ENCODE measurements around the gene SLN.

Gene SLN

GRCh38 chr11:107744736-107745135, 32.9 kb upstream of the SLN start:
- H4K20me1 ChIP-seq = no peaks in the 10 kb centered on the region
- no peak for TF ChIP-seq Cebpa-rat (IDR thresholded peaks at IDR 0.05)
- H3K27me3 ChIP-seq = no peaks in the 10 kb centered on the region
- H3K36me3 ChIP-seq = no peaks in the 10 kb centered on the region
- H3K4me2 ChIP-seq = no peak overlapping the region
- H3K9ac ChIP-seq = no peak overlapping the region
- H3K27ac ChIP-seq = no peak overlapping the region
- H3K4me1 ChIP-seq = no peaks in the 10 kb centered on the region
- H3K9me3 ChIP-seq (replicated peaks in 1 of 11) = no peaks in the 10 kb centered on the region; a peak in 1 of 22 replicates
- H3K4me3 ChIP-seq = no peak overlapping the region

DNA sequence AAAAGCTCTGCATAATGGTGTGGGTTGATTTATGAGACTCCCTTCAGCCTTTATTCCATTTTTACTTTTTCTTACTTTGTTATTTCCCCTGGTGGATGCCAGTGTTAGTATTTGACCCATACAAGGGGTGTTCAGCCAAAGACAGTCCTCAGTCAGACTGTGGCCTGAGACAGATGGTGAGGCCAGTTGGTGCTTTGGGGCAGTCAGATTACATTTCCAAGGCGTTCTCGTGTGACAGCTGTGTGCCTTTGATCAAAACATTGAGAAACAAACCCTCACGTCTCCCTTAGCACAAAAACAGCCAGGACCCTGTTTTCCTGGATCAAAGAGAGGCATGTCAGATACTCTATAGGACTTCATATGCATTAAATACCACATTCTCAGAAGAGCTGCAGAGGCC, 31.3 kb upstream of the SLN start:
- H3K4me2 ChIP-seq = no peak overlapping the region
- H3K4me3 ChIP-seq = no peak overlapping the region
- no peak overlapping the region for H3K9ac ChIP-seq
- no peaks in the 10 kb centered on the region for H4K20me1 ChIP-seq
- no peaks in the 10 kb centered on the region for H3K36me3 ChIP-seq
- no peaks in the 10 kb centered on the region for H3K4me1 ChIP-seq
- H3K9me3 ChIP-seq (replicated peaks in 1 of 11) = no peaks in the 10 kb centered on the region; a peak in 1 of 22 replicates
- no peak overlapping the region for H3K27ac ChIP-seq
- H3K27me3 ChIP-seq = no peaks in the 10 kb centered on the region
- no peak for TF ChIP-seq Cebpa-rat (IDR thresholded peaks at IDR 0.05)

GRCh38 chr11:107741044-107741823, 29.4 kb upstream of the SLN start:
- no peak for TF ChIP-seq Cebpa-rat (IDR thresholded peaks at IDR 0.05)
- H3K4me1 ChIP-seq = no peaks in the 10 kb centered on the region
- no peak overlapping the region for H3K27ac ChIP-seq
- no peaks in the 10 kb centered on the region for H3K27me3 ChIP-seq
- no peaks in the 10 kb centered on the region; a peak in 1 of 22 replicates for H3K9me3 ChIP-seq (replicated peaks in 1 of 11)
- no peak overlapping the region for H3K4me2 ChIP-seq
- H3K36me3 ChIP-seq = no peaks in the 10 kb centered on the region
- no peaks in the 10 kb centered on the region for H4K20me1 ChIP-seq
- H3K4me3 ChIP-seq = no peak overlapping the region
- no peak overlapping the region for H3K9ac ChIP-seq

DNA sequence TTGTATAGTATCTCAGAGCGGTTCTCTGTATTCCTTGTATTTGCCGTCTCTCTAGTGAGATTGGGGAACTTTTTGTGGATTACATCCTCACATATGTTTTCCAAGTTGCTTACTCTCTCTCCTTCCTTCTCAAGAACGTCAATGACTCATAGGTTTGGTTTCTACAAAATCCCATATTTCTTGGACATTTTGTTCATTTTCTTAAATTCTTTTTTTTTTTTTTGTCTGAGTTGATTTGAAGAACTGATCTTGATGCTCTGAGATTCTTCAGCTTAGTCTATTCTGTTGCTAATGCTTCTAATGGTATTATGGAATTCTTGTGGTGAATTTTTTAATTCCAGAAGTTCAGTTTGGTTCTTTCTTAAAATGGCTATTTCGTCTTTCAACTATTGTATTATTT, 28.4 kb upstream of the SLN start:
- Histone ChIP-seq H4K20me1 (no peaks in the 10 kb centered on the region), H3K4me3 (no peak overlapping the region), H3K9ac (no peak overlapping the region), H3K9me3 (replicated peaks in 1 of 11) (no peaks in the 10 kb centered on the region; a peak in 1 of 22 replicates), H3K36me3 (no peaks in the 10 kb centered on the region), H3K4me2 (no peak overlapping the region), H3K27ac (no peak overlapping the region), H3K4me1 (no peaks in the 10 kb centered on the region), H3K27me3 (no peaks in the 10 kb centered on the region)
- no peak for TF ChIP-seq Cebpa-rat (IDR thresholded peaks at IDR 0.05)

GRCh38 chr11:107736546-107736945, 24.7 kb upstream of the SLN start:
- Histone ChIP-seq H3K9ac (no peak overlapping the region), H3K4me2 (no peak overlapping the region), H4K20me1 (no peaks in the 10 kb centered on the region), H3K4me3 (no peak overlapping the region), H3K9me3 (replicated peaks in 1 of 11) (no peaks in the 10 kb centered on the region; a peak in 1 of 22 replicates), H3K36me3 (no peaks in the 10 kb centered on the region), H3K4me1 (no peaks in the 10 kb centered on the region), H3K27me3 (no peaks in the 10 kb centered on the region), H3K27ac (no peak overlapping the region)
- TF ChIP-seq Cebpa-rat (IDR thresholded peaks at IDR 0.05) = no peak

DNA sequence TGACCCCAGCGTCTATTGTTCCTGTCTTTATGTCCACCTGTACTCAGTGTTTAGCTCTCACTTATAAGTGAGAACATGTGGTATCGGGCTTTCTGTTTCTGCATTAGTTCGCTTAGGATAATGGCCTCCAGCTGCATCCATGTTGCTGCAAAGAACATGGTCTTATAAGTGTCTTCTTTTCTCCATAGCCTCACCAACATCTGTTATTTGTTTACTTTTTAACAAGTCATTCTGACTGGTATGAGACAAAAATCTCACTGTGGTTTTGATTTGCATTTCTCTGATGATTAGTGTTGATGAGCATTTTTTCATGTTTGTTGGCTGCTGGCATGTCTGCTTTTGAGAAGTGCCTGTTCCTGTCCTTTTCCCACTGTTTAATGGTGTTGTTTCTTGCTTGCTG, 21.7 kb upstream of the SLN start:
- Histone ChIP-seq H3K4me2 (no peak overlapping the region), H3K27ac (no peak overlapping the region), H3K4me1 (no peaks in the 10 kb centered on the region), H3K36me3 (no peaks in the 10 kb centered on the region), H3K9me3 (replicated peaks in 1 of 11) (no peaks in the 10 kb centered on the region), H3K4me3 (no peak overlapping the region), H4K20me1 (no peaks in the 10 kb centered on the region), H3K27me3 (no peaks in the 10 kb centered on the region), H3K9ac (no peak overlapping the region)
- no peak for TF ChIP-seq Cebpa-rat (IDR thresholded peaks at IDR 0.05)

GRCh38 chr11:107732689-107733051, 20.8 kb upstream of the SLN start:
- no peak for TF ChIP-seq Cebpa-rat (IDR thresholded peaks at IDR 0.05)

DNA sequence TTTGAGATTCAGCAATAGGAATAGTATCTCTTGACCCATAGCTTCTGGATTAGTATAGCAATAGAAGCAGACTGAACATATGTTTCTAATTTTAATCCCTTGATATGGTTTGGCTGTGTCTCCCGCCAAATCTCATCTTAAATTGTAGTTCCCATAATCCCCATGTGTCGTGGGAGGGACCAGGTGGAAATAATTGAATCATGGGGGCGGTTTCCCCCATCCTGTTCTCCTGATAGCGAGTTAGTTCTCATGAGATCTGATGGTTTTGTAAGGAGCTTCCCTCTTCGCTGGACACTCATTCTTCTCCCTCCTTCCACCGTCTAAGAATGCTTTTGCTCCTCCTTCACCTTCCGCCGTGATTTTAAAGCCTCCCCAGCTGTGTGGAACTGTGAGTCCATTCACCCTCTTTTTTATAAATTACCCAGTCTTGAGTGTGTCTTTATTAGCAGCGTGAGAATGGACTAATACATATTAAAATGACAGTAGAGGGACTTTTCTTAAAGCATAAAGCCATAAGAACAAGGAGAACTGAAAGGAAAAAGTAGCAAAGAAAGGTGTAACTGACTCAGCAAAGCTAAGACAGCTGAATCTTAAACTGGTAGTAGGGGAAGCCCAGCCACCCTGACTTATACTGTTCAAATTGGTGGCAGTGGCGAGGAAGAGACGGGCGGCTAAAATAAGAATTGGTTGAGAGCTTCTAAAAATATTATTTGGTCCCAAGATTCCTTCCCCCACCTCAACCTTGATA, 20.3 kb upstream of the SLN start:
- H3K9ac ChIP-seq = no peak overlapping the region
- H3K4me1 ChIP-seq = no peaks in the 10 kb centered on the region
- no peaks in the 10 kb centered on the region for H3K9me3 ChIP-seq (replicated peaks in 1 of 11)
- H3K4me2 ChIP-seq = no peak overlapping the region
- H4K20me1 ChIP-seq = no peaks in the 10 kb centered on the region
- H3K27me3 ChIP-seq = no peaks in the 10 kb centered on the region
- no peak overlapping the region for H3K4me3 ChIP-seq
- TF ChIP-seq Cebpa-rat (IDR thresholded peaks at IDR 0.05) = no peak
- no peaks in the 10 kb centered on the region for H3K36me3 ChIP-seq
- H3K27ac ChIP-seq = no peak overlapping the region

More at GRCh38 chr11:107732689-107733051, 20.8 kb upstream of the SLN start:
- Histone ChIP-seq H3K27ac (no peak overlapping the region), H3K27me3 (no peaks in the 10 kb centered on the region), H3K4me2 (no peak overlapping the region), H3K36me3 (no peaks in the 10 kb centered on the region), H3K4me1 (no peaks in the 10 kb centered on the region), H3K9ac (no peak overlapping the region), H3K9me3 (replicated peaks in 1 of 11) (no peaks in the 10 kb centered on the region), H3K4me3 (no peak overlapping the region), H4K20me1 (no peaks in the 10 kb centered on the region)

DNA sequence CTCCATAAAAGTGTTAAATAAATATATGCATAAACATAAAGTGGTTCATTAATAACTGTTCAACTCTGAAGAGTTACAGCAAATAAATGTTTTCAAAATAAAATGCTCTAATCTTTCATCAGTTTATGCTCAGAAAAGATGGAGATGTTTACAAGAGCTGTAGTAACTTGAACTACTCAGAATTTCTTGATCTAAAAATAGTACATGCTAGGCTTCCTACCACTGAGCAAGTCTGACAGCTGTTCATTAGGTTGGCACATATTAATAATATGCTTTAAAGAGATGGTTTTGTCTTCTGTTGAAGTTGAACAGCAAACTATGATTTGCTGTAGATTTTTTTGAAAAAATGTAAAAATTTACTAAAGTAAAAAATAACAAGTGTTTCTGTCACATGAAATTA, 10.8 kb upstream of the SLN start:
- Histone ChIP-seq H3K4me2 (no peak overlapping the region), H4K20me1 (no peaks in the 10 kb centered on the region), H3K4me1 (no peaks in the 10 kb centered on the region), H3K36me3 (no peaks in the 10 kb centered on the region), H3K4me3 (no peak overlapping the region), H3K27me3 (no peaks in the 10 kb centered on the region), H3K27ac (no peak overlapping the region), H3K9me3 (replicated peaks in 1 of 11) (no peaks in the 10 kb centered on the region), H3K9ac (no peak overlapping the region)
- TF ChIP-seq Cebpa-rat (IDR thresholded peaks at IDR 0.05) = no peak

- H4K20me1 ChIP-seq = no peaks in the 10 kb centered on the region
- no peaks in the 10 kb centered on the region for H3K4me1 ChIP-seq
Observed at GRCh38 chr11:107721207-107721606, 9.4 kb upstream of the SLN start.

More at GRCh38 chr11:107721207-107721606, 9.4 kb upstream of the SLN start:
- H3K9me3 ChIP-seq (replicated peaks in 1 of 11) = 0 out of 22 replicates have a peak, but pooled peaks cover 0 to under 1% (median 0%) of the 10 kb centered on the region in 11 experiments
- no peaks in the 10 kb centered on the region for H3K36me3 ChIP-seq
- no peak for TF ChIP-seq Cebpa-rat (IDR thresholded peaks at IDR 0.05)
- H3K27me3 ChIP-seq = no peaks in the 10 kb centered on the region
- no peak overlapping the region for H3K27ac ChIP-seq
- H3K9ac ChIP-seq = no peak overlapping the region
- no peak overlapping the region for H3K4me3 ChIP-seq
- no peak overlapping the region for H3K4me2 ChIP-seq
